WERI-Rb-1 (cell line): ENCODE results near the gene VRK3.

ENCODE experiments used
- DNase-seq: peaks from one replicate; pipeline ENCODE4 v3.0.0-alpha.2; 2020
- H3K27ac ChIP-seq: fragments of 250-450 bp; sonication (Bioruptor Pico); 2 replicates; pipeline ENCODE4 v1.5.1; 2020; ENCODE audit warnings: mild to moderate bottlenecking, moderate library complexity
- H3K27me3 ChIP-seq: fragments of 250-450 bp; sonication (Bioruptor Pico); 2 replicates; pipeline ENCODE4 v1.5.1; 2021; ENCODE audit warnings: mild to moderate bottlenecking, low read depth, moderate library complexity; ENCODE audit not compliant: insufficient read depth, severe bottlenecking
- H3K36me3 ChIP-seq: fragments of 250-450 bp; sonication (Bioruptor Pico); 2 replicates; pipeline ENCODE4 v1.5.1; 2020; ENCODE audit warnings: mild to moderate bottlenecking, moderate library complexity
- H3K4me3 ChIP-seq: 2 replicates; pipeline ENCODE4 v1.5.1; 2011; ENCODE audit warnings: low read depth, mild to moderate bottlenecking, control low read depth, low read length
- H3K9me3 ChIP-seq: fragments of 250-450 bp; sonication (Bioruptor Pico); 2 replicates; pipeline ENCODE4 v1.5.1; 2021; ENCODE audit warnings: mild to moderate bottlenecking, moderate library complexity; ENCODE audit not compliant: severe bottlenecking
- TF ChIP-seq, protein P1 (sequence below): IDR thresholded peaks from 2 replicates; pipeline ENCODE4 v1.5.1; 2011; ENCODE audit warnings: low read depth, mild to moderate bottlenecking, control low read depth, inconsistent platforms, low read length

The VRK3 gene

GRCh38 chr19:49929121-49929610 lies 96.0 kb downstream of the VRK3 start, which contains the start of the genes ATF5 and NUP62:
ATF5 (plus strand) TSS chr19:49929205; CDS start chr19:49930851, 1,646 bp downstream.
NUP62 (minus strand) TSS chr19:49929504; CDS start chr19:49909807, 19,697 bp downstream.
- Histone ChIP-seq H3K9me3 (no peaks in the 10 kb centered on the region), H3K36me3 (peaks cover 51% of the 10 kb centered on the region), H3K27me3 (no peaks in the 10 kb centered on the region), H3K27ac (peak within 1 kb of the TSS; percentile 100), H3K4me3 (peak within 1 kb of the TSS; percentile 99)
- TF ChIP-seq, protein P1, sequence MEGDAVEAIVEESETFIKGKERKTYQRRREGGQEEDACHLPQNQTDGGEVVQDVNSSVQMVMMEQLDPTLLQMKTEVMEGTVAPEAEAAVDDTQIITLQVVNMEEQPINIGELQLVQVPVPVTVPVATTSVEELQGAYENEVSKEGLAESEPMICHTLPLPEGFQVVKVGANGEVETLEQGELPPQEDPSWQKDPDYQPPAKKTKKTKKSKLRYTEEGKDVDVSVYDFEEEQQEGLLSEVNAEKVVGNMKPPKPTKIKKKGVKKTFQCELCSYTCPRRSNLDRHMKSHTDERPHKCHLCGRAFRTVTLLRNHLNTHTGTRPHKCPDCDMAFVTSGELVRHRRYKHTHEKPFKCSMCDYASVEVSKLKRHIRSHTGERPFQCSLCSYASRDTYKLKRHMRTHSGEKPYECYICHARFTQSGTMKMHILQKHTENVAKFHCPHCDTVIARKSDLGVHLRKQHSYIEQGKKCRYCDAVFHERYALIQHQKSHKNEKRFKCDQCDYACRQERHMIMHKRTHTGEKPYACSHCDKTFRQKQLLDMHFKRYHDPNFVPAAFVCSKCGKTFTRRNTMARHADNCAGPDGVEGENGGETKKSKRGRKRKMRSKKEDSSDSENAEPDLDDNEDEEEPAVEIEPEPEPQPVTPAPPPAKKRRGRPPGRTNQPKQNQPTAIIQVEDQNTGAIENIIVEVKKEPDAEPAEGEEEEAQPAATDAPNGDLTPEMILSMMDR = no peak
- DNase-seq = peak; percentile 94

DNA sequence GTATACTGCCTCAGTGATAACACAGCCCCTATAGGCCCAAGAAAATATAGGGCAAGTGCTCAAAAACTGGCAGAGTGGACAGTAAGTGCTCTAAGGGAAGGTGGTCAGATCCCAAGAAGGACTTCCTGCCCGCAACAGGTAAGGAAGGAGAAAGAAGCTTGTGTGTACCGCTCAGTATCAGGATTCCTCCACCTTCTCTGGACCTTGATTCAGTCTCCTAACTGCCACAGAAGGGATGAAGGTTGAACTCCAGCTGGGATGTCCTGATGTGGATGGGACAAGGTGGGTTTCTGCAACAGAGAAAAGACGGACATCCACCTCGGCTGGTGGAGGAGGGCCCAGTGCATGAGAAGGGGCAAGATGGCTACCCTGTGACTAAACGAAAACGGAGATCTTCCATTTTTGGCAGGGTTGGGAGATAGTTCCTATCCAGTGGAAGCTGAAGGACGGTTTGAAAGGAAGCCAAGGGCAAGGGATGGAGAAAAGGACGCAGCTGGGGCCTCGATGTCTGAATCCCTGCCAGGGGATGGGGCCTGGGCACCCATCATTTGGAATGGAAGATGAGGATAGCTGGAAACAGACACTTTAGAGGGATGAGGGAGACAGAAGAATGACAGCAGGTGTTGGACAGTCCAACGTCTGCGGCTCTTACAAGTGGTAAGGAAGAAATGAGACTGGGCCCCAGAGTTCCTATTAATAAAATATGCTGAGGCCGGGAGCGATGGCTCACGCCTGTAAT lies 97.5 kb downstream of the VRK3 start:
- TF ChIP-seq, protein P1 = no peak
- no peaks in the 10 kb centered on the region for H3K9me3 ChIP-seq
- H3K4me3 ChIP-seq = peak overlapping the region; percentile 99
- H3K36me3 ChIP-seq = peaks cover 66% of the 10 kb centered on the region
- no peaks in the 10 kb centered on the region for H3K27me3 ChIP-seq
- peak overlapping the region; percentile 100 for H3K27ac ChIP-seq
- no peak for DNase-seq

GRCh38 chr19:49926515-49926914 lies 98.7 kb downstream of the VRK3 start:
- Histone ChIP-seq H3K27ac (peak overlapping the region; percentile 50), H3K9me3 (no peaks in the 10 kb centered on the region), H3K27me3 (no peaks in the 10 kb centered on the region), H3K4me3 (no peak overlapping the region), H3K36me3 (peaks cover 78% of the 10 kb centered on the region)
- TF ChIP-seq, protein P1 = no peak
- DNase-seq = peak; percentile 33
